Measurements from ENCODE around the gene TPP1. TPM values are rescaled to one million over a fixed set of nuclear protein-coding genes. Genes with fewer than 3 reads are reported as not detected.

Gene TPP1
- polyA plus RNA-seq, 2 of the 4 experiments (the other 2 are of a cell fraction) = 41.6 to 53.2 TPM

DNA sequence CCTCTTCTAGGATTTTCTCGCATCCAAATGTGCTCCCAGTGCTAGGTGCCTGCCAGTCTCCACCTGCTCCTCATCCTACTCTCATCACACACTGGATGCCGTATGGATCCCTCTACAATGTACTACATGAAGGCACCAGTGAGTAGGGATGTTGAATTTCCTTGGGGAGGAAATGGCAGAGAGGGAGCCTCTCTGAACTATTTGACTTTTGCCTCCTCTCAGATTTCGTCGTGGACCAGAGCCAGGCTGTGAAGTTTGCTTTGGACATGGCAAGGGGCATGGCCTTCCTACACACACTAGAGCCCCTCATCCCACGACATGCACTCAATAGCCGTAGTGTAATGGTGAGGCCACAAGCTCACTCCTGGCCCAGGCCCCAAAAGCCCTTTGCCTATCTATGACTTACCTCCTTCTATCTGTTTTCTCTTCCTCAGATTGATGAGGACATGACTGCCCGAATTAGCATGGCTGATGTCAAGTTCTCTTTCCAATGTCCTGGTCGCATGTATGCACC, 9.7 kb downstream of the TPP1 start:
- FAIRE-seq (no peak), ATAC-seq (no peak), DNase-seq (ENCODE audit: low read depth in 1 of 2, low spot score in 1 of 2) (no peak)
- H3K4me3 ChIP-seq = no peak overlapping the region
- H3K4me2 ChIP-seq = no peak overlapping the region
- no peak overlapping the region for H3K27ac ChIP-seq
- peaks cover 45% of the 10 kb centered on the region for H3K4me1 ChIP-seq
- no peaks in the 10 kb centered on the region for H3K9me3 ChIP-seq
- POLR2A ChIA-PET = interaction anchor here (1.3 kb wide), 1 partner anchor 74 kb away, joined by 3 read pairs; the partner anchor contains the start of gene MRPL17
- no peak for TF ChIP-seq EP300 (IDR thresholded peaks at IDR 0.05)
- TF ChIP-seq JUN (IDR thresholded peaks at IDR 0.05) = 0 out of 5 replicates have a peak, but pooled peaks of 1 of the 2 experiments have one; percentile 15
- TF ChIP-seq, protein P1, sequence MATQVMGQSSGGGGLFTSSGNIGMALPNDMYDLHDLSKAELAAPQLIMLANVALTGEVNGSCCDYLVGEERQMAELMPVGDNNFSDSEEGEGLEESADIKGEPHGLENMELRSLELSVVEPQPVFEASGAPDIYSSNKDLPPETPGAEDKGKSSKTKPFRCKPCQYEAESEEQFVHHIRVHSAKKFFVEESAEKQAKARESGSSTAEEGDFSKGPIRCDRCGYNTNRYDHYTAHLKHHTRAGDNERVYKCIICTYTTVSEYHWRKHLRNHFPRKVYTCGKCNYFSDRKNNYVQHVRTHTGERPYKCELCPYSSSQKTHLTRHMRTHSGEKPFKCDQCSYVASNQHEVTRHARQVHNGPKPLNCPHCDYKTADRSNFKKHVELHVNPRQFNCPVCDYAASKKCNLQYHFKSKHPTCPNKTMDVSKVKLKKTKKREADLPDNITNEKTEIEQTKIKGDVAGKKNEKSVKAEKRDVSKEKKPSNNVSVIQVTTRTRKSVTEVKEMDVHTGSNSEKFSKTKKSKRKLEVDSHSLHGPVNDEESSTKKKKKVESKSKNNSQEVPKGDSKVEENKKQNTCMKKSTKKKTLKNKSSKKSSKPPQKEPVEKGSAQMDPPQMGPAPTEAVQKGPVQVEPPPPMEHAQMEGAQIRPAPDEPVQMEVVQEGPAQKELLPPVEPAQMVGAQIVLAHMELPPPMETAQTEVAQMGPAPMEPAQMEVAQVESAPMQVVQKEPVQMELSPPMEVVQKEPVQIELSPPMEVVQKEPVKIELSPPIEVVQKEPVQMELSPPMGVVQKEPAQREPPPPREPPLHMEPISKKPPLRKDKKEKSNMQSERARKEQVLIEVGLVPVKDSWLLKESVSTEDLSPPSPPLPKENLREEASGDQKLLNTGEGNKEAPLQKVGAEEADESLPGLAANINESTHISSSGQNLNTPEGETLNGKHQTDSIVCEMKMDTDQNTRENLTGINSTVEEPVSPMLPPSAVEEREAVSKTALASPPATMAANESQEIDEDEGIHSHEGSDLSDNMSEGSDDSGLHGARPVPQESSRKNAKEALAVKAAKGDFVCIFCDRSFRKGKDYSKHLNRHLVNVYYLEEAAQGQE (IDR thresholded peaks at IDR 0.05) = no peak
- CTCF ChIA-PET = interaction anchor here (2.8 to 3.3 kb wide), 2 partner anchors 74 to 79 kb away, joined by 10 to 14 read pairs; partner anchors contain the start of gene MRPL17
- 95% methylated on average over 8 of the region's 8 CpGs for WGBS (ENCODE audit: missing lambda C conversion rate)

DNA sequence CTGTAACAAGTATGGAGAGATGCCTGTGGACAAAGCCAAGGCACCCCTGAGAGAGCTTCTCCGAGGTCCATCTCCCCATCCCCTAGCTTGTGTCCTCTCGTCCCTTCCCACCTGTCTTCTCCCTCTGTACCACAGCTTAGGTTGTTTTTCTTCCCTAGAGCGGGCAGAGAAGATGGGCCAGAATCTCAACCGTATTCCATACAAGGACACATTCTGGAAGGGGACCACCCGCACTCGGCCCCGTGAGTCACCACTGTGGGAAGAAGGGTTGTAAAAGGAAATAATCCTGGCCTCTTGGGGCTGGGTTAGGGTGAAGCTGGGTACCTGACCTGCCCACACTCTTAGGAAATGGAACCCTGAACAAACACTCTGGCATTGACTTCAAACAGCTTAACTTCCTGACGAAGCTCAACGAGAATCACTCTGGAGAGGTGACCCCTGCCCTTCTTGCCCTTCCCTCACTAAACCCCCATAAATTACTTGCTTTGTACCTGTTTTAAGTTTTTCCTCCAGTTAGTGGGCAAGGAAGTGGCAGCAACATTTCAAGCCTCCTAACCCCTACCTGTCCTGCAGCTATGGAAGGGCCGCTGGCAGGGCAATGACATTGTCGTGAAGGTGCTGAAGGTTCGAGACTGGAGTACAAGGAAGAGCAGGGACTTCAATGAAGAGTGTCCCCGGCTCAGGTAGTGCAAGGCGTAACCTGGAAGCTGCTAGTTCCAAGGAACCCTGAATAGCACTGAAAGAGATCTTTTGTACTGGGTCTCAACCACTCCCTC, 10.3 kb downstream of the TPP1 start:
- Histone ChIP-seq H3K4me1 (peaks cover 46% of the 10 kb centered on the region), H3K4me2 (no peak overlapping the region), H3K4me3 (no peak overlapping the region), H3K27ac (no peak overlapping the region), H3K9me3 (no peaks in the 10 kb centered on the region)
- FAIRE-seq (no peak), DNase-seq (ENCODE audit: low read depth in 1 of 2, low spot score in 1 of 2) (no peak), ATAC-seq (no peak)
- CTCF ChIA-PET = interaction anchor here (1.1 to 3.3 kb wide), 4 partner anchors 75 to 230 kb away, joined by 3 to 14 read pairs (median 6); partner anchors contain the start of gene MRPL17
- TF ChIP-seq SREBF2 (IDR thresholded peaks at IDR 0.05) = no peak
- TF ChIP-seq, protein P2, sequence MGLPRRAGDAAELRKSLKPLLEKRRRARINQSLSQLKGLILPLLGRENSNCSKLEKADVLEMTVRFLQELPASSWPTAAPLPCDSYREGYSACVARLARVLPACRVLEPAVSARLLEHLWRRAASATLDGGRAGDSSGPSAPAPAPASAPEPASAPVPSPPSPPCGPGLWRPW (IDR thresholded peaks at IDR 0.05) = no peak
- no peak for TF ChIP-seq ZFP36 (IDR thresholded peaks at IDR 0.05; ENCODE audit: borderline replicate concordance, partially characterized antibody)
- no peak for TF ChIP-seq CBX2 (IDR thresholded peaks at IDR 0.05; ENCODE audit: borderline replicate concordance, low read depth)
- 96% methylated on average over 14 of the region's 14 CpGs for WGBS (ENCODE audit: missing lambda C conversion rate)
- POLR2A ChIA-PET = interaction anchor here (0.7 to 1.3 kb wide), 2 partner anchors 10 to 75 kb away, joined by 3 to 4 read pairs; partner anchors contain the start of genes MRPL17 and TPP1

DNA sequence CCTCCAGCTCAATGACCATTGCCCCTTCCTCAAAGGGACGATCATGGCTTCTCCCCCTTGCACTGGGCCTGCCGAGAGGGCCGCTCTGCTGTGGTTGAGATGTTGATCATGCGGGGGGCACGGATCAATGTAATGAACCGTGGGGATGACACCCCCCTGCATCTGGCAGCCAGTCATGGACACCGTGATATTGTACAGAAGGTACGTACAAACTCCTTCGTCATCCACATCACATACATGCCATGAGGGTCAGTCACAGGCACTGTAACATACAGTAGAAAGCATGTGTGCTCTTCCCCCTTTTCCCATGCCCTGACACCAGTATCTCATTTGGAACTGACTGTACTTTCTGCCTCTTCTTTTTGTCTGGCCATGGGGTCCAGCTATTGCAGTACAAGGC, 11.2 kb downstream of the TPP1 start:
- DNase-seq (ENCODE audit: low read depth in 1 of 2, low spot score in 1 of 2) (no peak), FAIRE-seq (no peak), ATAC-seq (no peak)
- H3K9me3 ChIP-seq = no peaks in the 10 kb centered on the region
- no peak overlapping the region for H3K4me3 ChIP-seq
- peak overlapping the region in 1 of 2 experiments; percentile 89; a peak in 3 of 6 replicates for H3K27ac ChIP-seq
- POLR2A ChIA-PET = interaction anchor here (0.7 to 2.2 kb wide), 2 partner anchors 11 to 75 kb away, joined by 4 to 11 read pairs; partner anchors contain the start of genes MRPL17 and TPP1
- CTCF ChIA-PET = interaction anchor here (1.1 to 3.3 kb wide), 4 partner anchors 76 to 229 kb away, joined by 3 to 14 read pairs (median 6); partner anchors contain the start of gene MRPL17
- no peak overlapping the region for H3K4me2 ChIP-seq
- no peak for TF ChIP-seq NR3C1 (IDR thresholded peaks at IDR 0.05)
- no peak for TF ChIP-seq HEYL (CRISPR knock-in tag; IDR thresholded peaks at IDR 0.05)
- TF ChIP-seq POLR2A (IDR thresholded peaks at IDR 0.05; ENCODE audit: low read length) = no peak
- no peak for TF ChIP-seq MYC (IDR thresholded peaks at IDR 0.05; ENCODE audit: borderline replicate concordance, low read length)
- H3K4me1 ChIP-seq = peaks cover 45% of the 10 kb centered on the region
- WGBS (ENCODE audit: missing lambda C conversion rate) = 93% methylated on average over 9 of the region's 9 CpGs

- TF ChIP-seq USF2 (IDR thresholded peaks at IDR 0.05) (no peak), FOSB (CRISPR knock-in tag; IDR thresholded peaks at IDR 0.05) (peak; percentile 42; the same call in 1 of the 2 replicates), EP300 (IDR thresholded peaks at IDR 0.05) (no peak)
These were observed 11.9 kb downstream of the TPP1 start for GRCh38 chr11:6607190-6607795.

More at GRCh38 chr11:6607190-6607795, 11.9 kb downstream of the TPP1 start:
- no peak for ATAC-seq
- Histone ChIP-seq H3K4me2 (peak overlapping the region; percentile 81), H3K27ac (peak overlapping the region; percentile 81 to 89; a peak in 5 of 6 replicates), H3K4me1 (peaks cover 42% of the 10 kb centered on the region), H3K9me3 (no peaks in the 10 kb centered on the region), H3K4me3 (no peak overlapping the region)
- no peak for DNase-seq (ENCODE audit: low read depth in 1 of 2, low spot score in 1 of 2)
- FAIRE-seq = no peak
- ChIA-PET POLR2A (interaction anchor here (1.5 to 2.5 kb wide), 3 partner anchors 12 to 126 kb away, joined by 3 to 11 read pairs (median 10); partner anchors contain the start of genes ARFIP2, MRPL17, TIMM10B and TPP1), CTCF (interaction anchor here (0.7 to 3.3 kb wide), 4 partner anchors 11 to 76 kb away, joined by 3 to 10 read pairs (median 6); partner anchors contain the start of gene MRPL17)
